ENCODE results near the gene GRK1.

DNA sequence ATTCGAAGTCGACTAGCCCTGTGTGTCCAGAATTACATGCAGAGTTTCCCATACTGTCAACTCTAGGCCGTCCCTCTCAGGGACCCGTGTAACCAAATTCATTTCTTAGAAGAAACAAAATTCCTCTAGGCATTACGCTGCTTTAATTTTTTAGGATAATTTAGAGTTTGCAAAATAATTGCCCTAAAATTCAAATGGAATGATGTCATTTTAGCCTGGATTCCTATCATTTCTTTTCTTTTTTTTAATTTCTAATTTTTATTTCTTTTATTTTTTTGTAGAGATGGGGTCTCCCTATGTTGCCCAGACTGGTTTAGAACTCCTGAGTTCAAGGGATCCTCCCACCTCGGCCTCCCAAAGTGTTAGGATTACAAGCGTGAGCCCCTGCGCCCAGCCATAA, 7.7 kb upstream of the GRK1 start:
- no peak for TF ChIP-seq CTCF (IDR thresholded peaks at IDR 0.05)
- no peak for TF ChIP-seq POLR2A (IDR thresholded peaks at IDR 0.05)

Data from Peyer's patch (tissue), 4 donors.